ENCODE results near the gene HDGFL3.

DNA sequence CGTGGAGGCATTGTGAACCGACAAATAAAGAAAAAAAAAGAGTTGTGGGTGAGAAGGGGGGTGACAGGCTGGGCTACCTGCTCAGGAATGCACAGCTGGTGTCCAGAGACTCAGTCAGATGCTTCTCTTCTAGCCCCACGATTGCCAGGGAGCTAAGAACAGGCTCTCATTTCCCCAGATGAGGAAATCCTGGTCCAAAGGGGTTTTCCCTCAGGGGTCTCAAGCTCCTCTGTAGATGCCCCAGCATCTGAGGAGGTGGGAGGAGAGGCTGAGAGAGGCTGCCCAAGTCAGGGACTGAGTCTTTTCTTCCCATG lies 41.4 kb upstream of the HDGFL3 start:
- TF ChIP-seq, protein P1, sequence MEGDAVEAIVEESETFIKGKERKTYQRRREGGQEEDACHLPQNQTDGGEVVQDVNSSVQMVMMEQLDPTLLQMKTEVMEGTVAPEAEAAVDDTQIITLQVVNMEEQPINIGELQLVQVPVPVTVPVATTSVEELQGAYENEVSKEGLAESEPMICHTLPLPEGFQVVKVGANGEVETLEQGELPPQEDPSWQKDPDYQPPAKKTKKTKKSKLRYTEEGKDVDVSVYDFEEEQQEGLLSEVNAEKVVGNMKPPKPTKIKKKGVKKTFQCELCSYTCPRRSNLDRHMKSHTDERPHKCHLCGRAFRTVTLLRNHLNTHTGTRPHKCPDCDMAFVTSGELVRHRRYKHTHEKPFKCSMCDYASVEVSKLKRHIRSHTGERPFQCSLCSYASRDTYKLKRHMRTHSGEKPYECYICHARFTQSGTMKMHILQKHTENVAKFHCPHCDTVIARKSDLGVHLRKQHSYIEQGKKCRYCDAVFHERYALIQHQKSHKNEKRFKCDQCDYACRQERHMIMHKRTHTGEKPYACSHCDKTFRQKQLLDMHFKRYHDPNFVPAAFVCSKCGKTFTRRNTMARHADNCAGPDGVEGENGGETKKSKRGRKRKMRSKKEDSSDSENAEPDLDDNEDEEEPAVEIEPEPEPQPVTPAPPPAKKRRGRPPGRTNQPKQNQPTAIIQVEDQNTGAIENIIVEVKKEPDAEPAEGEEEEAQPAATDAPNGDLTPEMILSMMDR (IDR thresholded peaks at IDR 0.05) = no peak
- no peak for TF ChIP-seq POLR2A (IDR thresholded peaks at IDR 0.05)
